ENCODE results near the gene OR13C3. TPM values are rescaled to one million over a fixed set of nuclear protein-coding genes. Genes with fewer than 3 reads are reported as not detected.

OR13C3 gene
- total RNA-seq, result not detected

DNA sequence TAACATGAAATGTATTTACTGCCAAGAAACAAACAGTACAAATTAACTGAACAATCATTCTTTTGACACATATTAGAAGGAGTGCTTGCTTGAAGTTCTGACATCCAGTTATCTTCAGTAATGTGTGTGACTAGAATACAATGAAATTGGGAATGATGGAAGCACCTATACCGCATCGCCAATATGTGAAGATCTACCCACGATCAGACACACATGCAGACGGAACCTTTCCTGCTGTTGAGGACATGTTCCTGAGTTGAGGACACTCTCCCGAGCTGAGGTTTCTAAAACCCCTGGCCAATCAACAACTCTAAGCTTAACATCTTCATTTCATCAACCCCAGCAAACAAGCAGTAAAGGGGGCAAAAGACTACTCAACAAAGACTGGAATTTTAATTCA is at the start of gene OR13C3:
Gene OR13C3, minus strand, starts transcription at position 101 of the 400 bp plus-strand sequence. CDS start 133 bp downstream, outside the sequence.
- H3K27ac Mint-ChIP-seq, result no peak within 1 kb of the TSS

DNA sequence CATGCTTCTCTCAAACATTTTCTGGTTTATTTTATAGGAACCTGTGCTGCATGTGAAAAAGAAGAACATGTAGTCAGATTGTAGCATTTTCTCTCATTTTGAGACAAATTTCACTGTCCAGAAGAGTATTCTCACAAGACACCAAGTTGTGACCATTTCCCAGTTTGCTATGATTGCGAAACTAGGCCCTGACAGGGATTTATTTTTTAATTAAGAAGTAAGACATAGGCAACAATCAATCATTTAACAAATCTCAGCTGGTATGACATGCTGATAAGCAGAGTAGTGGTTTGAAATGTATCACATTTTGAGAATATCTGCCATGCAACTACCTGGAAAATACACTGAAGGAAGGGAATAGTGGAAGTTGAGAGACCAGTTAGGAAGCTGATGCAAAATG is 43.9 kb upstream of the OR13C3 start:
- Mint-ChIP-seq H3K9me3 (ENCODE audit: insufficient read depth) (no peaks in the 10 kb centered on the region), H3K4me1 (ENCODE audit: low read depth) (no peaks in the 10 kb centered on the region), H3K27ac (no peak overlapping the region), H3K36me3 (ENCODE audit: low read depth) (no peaks in the 10 kb centered on the region), H3K4me3 (no peak overlapping the region), H3K27me3 (ENCODE audit: low read depth) (no peaks in the 10 kb centered on the region)
- POLR2A ChIA-PET, result no interaction called here
- CTCF ChIA-PET, result no interaction called here
- ATAC-seq (no peak), DNase-seq (no peak)

More for the DNA sequence above, at the start of gene OR13C3:
- H3K27me3 Mint-ChIP-seq (ENCODE audit: low read depth), result no peaks in the 10 kb centered on the region
- DNase-seq, result no peak
- ChIA-PET CTCF (no interaction called here), POLR2A (no interaction called here)
- H3K4me3 Mint-ChIP-seq, result no peak within 1 kb of the TSS
- no peaks in the 10 kb centered on the region for H3K4me1 Mint-ChIP-seq (ENCODE audit: low read depth)
- H3K9me3 Mint-ChIP-seq (ENCODE audit: insufficient read depth), result no peaks in the 10 kb centered on the region
- no peaks in the 10 kb centered on the region for H3K36me3 Mint-ChIP-seq (ENCODE audit: low read depth)
- ATAC-seq, result no peak

DNA sequence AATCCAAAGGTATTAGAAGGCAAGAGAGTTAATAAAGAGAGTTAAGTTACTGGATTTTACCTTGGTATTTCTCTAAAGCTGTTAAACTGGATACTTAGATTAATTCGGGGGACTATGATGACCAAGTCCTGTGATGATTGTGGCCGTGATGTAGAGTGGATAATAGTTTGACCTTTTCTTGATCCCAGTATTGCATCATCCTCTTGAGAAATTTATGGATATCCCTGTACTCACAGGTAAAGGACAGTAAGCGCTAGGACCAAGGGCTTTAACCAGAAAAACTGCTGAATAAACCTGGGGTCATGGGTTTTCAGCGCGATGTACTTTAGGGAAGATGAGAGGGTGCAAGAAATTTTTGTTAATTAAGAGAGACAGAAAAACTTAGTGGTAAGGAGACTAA is 40.6 kb upstream of the OR13C3 start:
- no peak overlapping the region for H3K4me3 Mint-ChIP-seq
- no peak overlapping the region for H3K27ac Mint-ChIP-seq
- peaks cover 3% of the 10 kb centered on the region for H3K9me3 Mint-ChIP-seq (ENCODE audit: insufficient read depth)
- H3K36me3 Mint-ChIP-seq (ENCODE audit: low read depth), result no peaks in the 10 kb centered on the region
- CTCF ChIA-PET, result no interaction called here
- ATAC-seq (no peak), DNase-seq (no peak)
- POLR2A ChIA-PET, result no interaction called here
- no peaks in the 10 kb centered on the region for H3K27me3 Mint-ChIP-seq (ENCODE audit: low read depth)
- H3K4me1 Mint-ChIP-seq (ENCODE audit: low read depth), result no peaks in the 10 kb centered on the region

DNA sequence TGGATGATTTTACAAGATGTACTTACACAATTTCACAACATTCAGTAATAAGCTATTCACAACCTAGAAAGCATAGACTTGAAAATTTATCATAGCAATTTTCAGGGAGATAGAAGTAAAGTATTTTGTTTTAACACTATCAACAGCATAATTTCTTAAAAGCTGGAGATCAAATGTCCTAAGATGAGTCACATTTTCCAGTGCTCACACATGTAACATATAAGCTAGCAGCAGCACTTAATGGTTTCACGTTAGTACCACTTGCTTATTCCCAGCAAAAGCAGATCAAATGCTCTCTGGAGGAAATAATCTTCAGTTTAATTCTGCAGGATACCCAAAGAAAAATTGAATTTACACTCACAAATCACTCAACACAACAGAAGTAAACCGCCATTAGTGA is 38.8 kb upstream of the OR13C3 start:
- ATAC-seq (no peak), DNase-seq (no peak)
- POLR2A ChIA-PET, result no interaction called here
- H3K36me3 Mint-ChIP-seq (ENCODE audit: low read depth), result no peaks in the 10 kb centered on the region
- no peak overlapping the region for H3K4me3 Mint-ChIP-seq
- CTCF ChIA-PET, result no interaction called here
- H3K9me3 Mint-ChIP-seq (ENCODE audit: insufficient read depth), result peaks cover 3% of the 10 kb centered on the region
- H3K27ac Mint-ChIP-seq, result no peak overlapping the region
- H3K27me3 Mint-ChIP-seq (ENCODE audit: low read depth), result no peaks in the 10 kb centered on the region
- no peaks in the 10 kb centered on the region for H3K4me1 Mint-ChIP-seq (ENCODE audit: low read depth)

DNA sequence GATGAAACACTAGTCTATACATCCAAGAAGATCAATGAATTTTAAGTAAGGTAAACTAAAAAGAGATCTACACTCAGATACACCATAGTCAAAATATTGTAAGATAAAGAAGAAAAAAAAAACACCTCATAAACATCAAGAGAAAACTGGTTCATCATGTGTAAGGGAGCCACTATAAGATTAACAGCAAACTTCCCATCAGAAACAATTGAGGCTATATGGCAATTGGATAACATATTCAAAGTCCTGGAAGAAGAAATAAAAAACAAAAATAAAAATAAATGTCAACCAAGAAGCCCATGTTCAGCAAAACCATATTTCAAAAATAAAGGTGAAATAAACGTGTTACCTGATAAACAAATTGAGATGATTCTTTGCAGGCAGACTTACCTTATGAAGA is 36.0 kb upstream of the OR13C3 start:
- Mint-ChIP-seq H3K27ac (no peak overlapping the region), H3K4me3 (no peak overlapping the region), H3K4me1 (ENCODE audit: low read depth) (no peaks in the 10 kb centered on the region), H3K36me3 (ENCODE audit: low read depth) (no peaks in the 10 kb centered on the region), H3K9me3 (ENCODE audit: insufficient read depth) (peaks cover 3% of the 10 kb centered on the region), H3K27me3 (ENCODE audit: low read depth) (no peaks in the 10 kb centered on the region)
- ATAC-seq (no peak), DNase-seq (no peak)
- ChIA-PET CTCF (no interaction called here), POLR2A (no interaction called here)

DNA sequence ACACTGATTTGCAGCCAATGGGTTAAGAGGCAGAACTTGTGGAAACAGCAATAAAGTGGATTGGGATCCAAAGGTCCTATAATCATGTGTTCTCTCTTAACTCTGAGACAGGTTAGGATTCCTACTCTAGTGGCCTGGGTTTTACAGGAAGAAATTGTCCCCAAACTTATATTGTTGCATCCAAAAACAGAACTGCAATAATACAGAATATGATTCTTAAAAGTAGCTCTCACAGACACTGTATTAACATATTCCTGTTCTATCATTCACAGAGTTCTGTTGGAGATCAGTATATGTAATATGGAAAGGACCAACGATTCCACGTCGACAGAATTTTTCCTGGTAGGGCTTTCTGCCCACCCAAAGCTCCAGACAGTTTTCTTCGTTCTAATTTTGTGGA is 32.2 kb upstream of the OR13C3 start, which contains the start of gene OR13C8:
Gene OR13C8, plus strand, starts transcription at position 301 of the 400 bp plus-strand sequence. Its CDS starts 0 bp downstream, at position 301.
- H3K27me3 Mint-ChIP-seq (ENCODE audit: low read depth), result no peaks in the 10 kb centered on the region
- H3K36me3 Mint-ChIP-seq (ENCODE audit: low read depth), result no peaks in the 10 kb centered on the region
- no peak within 1 kb of the TSS for H3K27ac Mint-ChIP-seq
- ATAC-seq (no peak), DNase-seq (no peak)
- H3K9me3 Mint-ChIP-seq (ENCODE audit: insufficient read depth), result peaks cover 3% of the 10 kb centered on the region
- ChIA-PET CTCF (no interaction called here), POLR2A (no interaction called here)
- H3K4me3 Mint-ChIP-seq, result no peak within 1 kb of the TSS
- no peaks in the 10 kb centered on the region for H3K4me1 Mint-ChIP-seq (ENCODE audit: low read depth)

DNA sequence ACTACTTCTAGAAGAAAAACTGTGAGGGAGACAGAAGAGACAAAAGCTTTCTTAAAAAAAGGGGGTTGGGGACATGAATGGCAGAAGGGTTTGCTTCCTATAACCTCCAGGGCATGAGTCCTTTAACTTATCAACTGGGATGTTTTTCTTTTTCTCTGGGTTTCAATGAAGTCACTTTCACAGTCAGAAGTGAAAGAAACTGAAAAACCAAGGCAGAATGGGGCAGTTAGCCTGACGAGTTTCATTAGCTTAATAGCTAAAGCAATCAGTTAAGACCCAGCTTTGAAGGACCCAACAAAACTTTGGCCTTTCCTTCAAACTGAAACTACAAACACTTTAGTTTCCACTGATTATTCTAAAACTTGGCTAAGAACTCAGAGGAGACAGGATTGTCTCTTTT is 27.7 kb upstream of the OR13C3 start:
- H3K4me3 Mint-ChIP-seq, result no peak overlapping the region

DNA sequence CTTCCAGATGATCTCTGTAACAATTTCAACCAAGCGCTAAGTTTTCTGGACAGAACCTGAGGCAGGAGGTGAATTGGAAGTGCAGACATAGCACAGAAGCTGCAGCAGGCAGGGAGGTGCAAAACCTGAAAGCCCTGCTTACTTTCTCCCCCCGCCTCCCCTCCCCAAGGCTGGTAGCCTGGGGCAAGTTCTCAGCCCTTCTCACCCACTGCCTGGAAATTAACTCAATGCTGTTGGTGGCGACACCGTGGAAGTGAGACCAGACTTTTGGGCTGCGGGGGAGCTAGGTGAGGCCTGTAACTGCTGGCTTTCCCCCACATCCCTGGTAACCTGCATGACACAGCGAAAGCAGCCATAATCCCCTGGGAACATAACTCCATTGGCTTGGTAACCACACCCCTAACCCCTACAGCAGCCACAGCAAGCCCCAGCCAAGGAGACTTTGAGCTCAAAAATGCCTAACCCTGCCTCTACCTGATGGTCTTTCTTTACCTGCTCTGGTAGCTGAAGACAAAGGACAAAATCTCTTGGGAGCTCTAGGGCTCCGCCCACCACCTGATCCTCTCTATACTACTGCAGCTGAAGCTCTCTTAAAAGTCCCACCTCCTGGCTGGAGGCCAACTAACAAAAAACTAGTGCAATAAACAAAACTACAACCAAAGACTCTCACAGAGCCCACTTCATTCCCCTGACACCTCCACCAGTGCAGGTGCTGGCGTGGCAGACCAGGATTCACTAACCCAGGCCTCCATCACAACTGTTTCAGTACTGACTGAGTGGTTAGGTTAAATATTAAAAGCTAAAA is 20.4 kb upstream of the OR13C3 start:
- ChIA-PET CTCF (no interaction called here), POLR2A (no interaction called here)
- no peaks in the 10 kb centered on the region for H3K27me3 Mint-ChIP-seq (ENCODE audit: low read depth)
- no peak overlapping the region for H3K27ac Mint-ChIP-seq
- no peak overlapping the region for H3K4me3 Mint-ChIP-seq
- H3K9me3 Mint-ChIP-seq (ENCODE audit: insufficient read depth), result peaks cover 10% of the 10 kb centered on the region
- DNase-seq, result no peak
- H3K4me1 Mint-ChIP-seq (ENCODE audit: low read depth), result no peaks in the 10 kb centered on the region
- ATAC-seq, result no peak
- no peaks in the 10 kb centered on the region for H3K36me3 Mint-ChIP-seq (ENCODE audit: low read depth)

More for the DNA sequence above, 27.7 kb upstream of the OR13C3 start:
- Mint-ChIP-seq H3K36me3 (ENCODE audit: low read depth) (no peaks in the 10 kb centered on the region), H3K27ac (no peak overlapping the region), H3K27me3 (ENCODE audit: low read depth) (no peaks in the 10 kb centered on the region), H3K4me1 (ENCODE audit: low read depth) (no peaks in the 10 kb centered on the region), H3K9me3 (ENCODE audit: insufficient read depth) (no peaks in the 10 kb centered on the region)
- ATAC-seq (no peak), DNase-seq (no peak)
- ChIA-PET CTCF (no interaction called here), POLR2A (no interaction called here)

DNA sequence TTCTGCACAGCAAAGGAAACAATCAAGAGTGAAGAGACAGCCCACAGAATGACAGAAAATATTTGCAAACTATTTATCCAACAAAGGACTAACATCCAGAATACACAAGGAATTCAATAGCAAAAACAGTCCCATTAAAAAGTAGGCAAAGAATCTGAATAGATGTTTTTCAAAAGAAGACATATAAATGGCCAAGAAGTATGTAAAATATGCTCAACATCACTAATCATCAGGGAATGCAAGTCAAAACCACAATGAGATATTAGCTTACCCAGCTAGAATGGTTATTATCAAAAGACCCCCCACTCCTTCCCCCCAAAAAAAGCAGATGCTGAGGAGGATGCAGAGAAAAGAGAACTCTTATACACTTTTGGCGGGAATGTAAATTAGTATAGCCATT is 18.9 kb upstream of the OR13C3 start:
- Mint-ChIP-seq H3K9me3 (ENCODE audit: insufficient read depth) (peaks cover 10% of the 10 kb centered on the region), H3K4me3 (no peak overlapping the region), H3K27ac (no peak overlapping the region), H3K4me1 (ENCODE audit: low read depth) (no peaks in the 10 kb centered on the region), H3K27me3 (ENCODE audit: low read depth) (no peaks in the 10 kb centered on the region), H3K36me3 (ENCODE audit: low read depth) (no peaks in the 10 kb centered on the region)
- ChIA-PET POLR2A (no interaction called here), CTCF (no interaction called here)
- ATAC-seq (no peak), DNase-seq (no peak)

DNA sequence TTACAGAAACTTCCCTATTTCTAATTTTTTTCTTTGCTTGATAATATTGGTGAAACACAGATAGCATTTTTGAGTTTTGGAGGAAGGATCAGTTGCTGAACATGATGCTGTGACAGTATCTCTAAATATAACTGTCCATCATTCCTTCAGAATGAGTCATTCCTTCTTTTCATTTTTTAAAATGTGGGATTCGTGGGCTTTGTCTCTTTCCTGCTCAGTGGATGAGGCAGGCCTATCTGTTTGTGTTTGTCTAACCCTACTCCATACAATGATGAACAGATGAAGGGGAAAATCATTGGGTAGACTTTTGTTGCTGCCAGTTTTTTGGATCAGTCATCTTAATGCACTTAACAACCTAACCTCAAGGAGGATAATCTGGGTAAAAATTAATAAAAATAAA is 16.6 kb upstream of the OR13C3 start:
- no peak for DNase-seq
- no peak for ATAC-seq
- ChIA-PET CTCF (no interaction called here), POLR2A (no interaction called here)
- Mint-ChIP-seq H3K36me3 (ENCODE audit: low read depth) (no peaks in the 10 kb centered on the region), H3K4me1 (ENCODE audit: low read depth) (no peaks in the 10 kb centered on the region), H3K27ac (no peak overlapping the region), H3K4me3 (no peak overlapping the region), H3K27me3 (ENCODE audit: low read depth) (no peaks in the 10 kb centered on the region), H3K9me3 (ENCODE audit: insufficient read depth) (peaks cover 6% of the 10 kb centered on the region)

DNA sequence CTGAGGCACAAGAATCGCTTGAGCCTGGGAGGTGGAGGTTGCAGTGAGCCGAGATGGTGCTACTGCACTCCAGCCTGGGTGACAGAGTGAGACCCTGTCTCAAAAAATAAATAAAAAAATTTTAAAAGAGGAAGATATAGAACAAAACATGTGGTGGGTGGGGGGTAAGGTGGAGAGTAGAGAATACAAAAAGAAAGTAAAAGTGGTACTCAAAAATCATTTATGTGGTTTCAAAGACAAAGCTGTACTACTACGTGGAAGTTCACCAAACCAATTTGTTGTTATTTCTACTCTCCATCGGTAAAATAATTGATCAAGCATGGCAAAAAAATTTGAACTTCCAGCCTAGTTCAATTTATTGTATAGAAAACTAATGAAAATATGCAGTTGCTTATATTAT is 8.0 kb upstream of the OR13C3 start:
- Mint-ChIP-seq H3K9me3 (ENCODE audit: insufficient read depth) (no peaks in the 10 kb centered on the region), H3K4me3 (no peak overlapping the region), H3K4me1 (ENCODE audit: low read depth) (no peaks in the 10 kb centered on the region), H3K36me3 (ENCODE audit: low read depth) (no peaks in the 10 kb centered on the region), H3K27me3 (ENCODE audit: low read depth) (no peaks in the 10 kb centered on the region), H3K27ac (no peak overlapping the region)
- DNase-seq (no peak), ATAC-seq (no peak)
- POLR2A ChIA-PET, result no interaction called here
- CTCF ChIA-PET, result no interaction called here

DNA sequence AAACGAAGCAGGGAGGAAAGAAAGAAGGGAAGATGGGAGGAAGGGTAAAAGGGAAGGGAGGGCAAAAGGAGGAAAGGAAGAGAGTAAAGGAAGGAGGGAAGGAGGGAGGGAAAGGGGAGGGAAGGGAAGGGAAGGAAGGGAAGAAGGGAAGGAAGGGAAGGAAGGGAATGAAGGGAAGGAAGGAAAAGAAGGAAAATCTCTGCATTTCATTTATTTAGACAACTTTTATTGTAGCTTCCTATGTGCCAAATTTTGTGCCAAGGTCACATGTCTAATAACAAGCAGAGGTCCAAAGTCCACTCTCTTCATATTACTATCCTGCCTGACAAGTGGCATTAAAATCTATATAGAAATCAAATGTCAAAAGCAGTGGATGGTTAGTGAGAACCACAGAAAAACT is 2.6 kb upstream of the OR13C3 start:
- ChIA-PET POLR2A (no interaction called here), CTCF (no interaction called here)
- H3K4me3 Mint-ChIP-seq, result no peak overlapping the region
- no peak for ATAC-seq
- H3K36me3 Mint-ChIP-seq (ENCODE audit: low read depth), result no peaks in the 10 kb centered on the region
- no peaks in the 10 kb centered on the region for H3K4me1 Mint-ChIP-seq (ENCODE audit: low read depth)
- no peak overlapping the region for H3K27ac Mint-ChIP-seq
- H3K9me3 Mint-ChIP-seq (ENCODE audit: insufficient read depth), result no peaks in the 10 kb centered on the region
- no peak for DNase-seq
- H3K27me3 Mint-ChIP-seq (ENCODE audit: low read depth), result no peaks in the 10 kb centered on the region

DNA sequence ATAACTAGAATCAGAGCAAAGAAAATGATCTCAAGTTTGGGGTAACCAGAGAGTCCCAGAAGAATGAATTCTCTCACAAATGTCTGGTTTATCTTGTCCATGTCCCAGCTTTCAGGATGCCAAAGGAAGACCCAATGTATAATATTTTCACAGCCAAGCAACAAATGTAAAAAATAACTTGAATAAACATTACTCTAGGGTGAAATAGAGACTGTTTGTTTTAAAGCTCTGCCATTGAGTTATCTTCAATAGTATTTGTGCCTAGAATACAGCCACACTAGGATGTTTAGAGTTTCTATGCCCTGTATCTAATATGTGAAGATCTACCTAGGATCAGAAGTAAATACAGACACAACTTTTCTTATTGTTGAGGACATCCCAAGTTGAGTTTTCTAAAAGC is 9.5 kb downstream of the OR13C3 start, which contains the start of gene OR13C4:
Gene OR13C4, minus strand, starts transcription at position 101 of the 400 bp plus-strand sequence. Its CDS starts 0 bp downstream, at position 101.
- DNase-seq (no peak), ATAC-seq (no peak)
- ChIA-PET CTCF (no interaction called here), POLR2A (no interaction called here)
- Mint-ChIP-seq H3K9me3 (ENCODE audit: insufficient read depth) (no peaks in the 10 kb centered on the region), H3K4me1 (ENCODE audit: low read depth) (no peaks in the 10 kb centered on the region), H3K27ac (no peak within 1 kb of the TSS), H3K27me3 (ENCODE audit: low read depth) (no peaks in the 10 kb centered on the region), H3K4me3 (no peak within 1 kb of the TSS), H3K36me3 (ENCODE audit: low read depth) (no peaks in the 10 kb centered on the region)

Measured in activated CD8-positive, alpha-beta T cell treated with anti-CD3 and anti-CD28 coated beads, Interleukin-2, amount 10 ng/mL, durations not matched to agents 7 days and 5 days (primary cell).